ENCODE results near the gene KPNA5.

DNA sequence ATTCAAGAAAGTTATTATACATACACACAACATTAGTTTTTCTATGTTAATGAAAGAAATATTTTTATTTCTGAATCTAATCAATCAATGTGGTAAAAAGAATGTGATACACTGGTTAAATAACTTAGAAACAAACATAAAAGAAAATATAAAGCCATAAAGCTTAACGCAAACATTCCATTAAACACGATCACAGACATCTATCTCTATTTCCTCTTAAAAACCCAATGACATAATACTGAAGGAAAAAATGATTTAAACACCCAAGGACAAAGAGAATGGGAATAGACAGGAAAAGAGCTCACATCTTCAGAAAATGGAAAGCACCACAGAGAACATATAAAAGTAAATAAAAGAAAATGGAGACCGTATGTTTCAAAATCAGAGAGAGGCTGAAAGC, 31.9 kb upstream of the KPNA5 start:
- no peak for TF ChIP-seq TEAD4 (CRISPR knock-in tag; IDR thresholded peaks at IDR 0.05)
- TF ChIP-seq MYBL2 (CRISPR knock-in tag; IDR thresholded peaks at IDR 0.05): no peak
- TF ChIP-seq, protein P1, sequence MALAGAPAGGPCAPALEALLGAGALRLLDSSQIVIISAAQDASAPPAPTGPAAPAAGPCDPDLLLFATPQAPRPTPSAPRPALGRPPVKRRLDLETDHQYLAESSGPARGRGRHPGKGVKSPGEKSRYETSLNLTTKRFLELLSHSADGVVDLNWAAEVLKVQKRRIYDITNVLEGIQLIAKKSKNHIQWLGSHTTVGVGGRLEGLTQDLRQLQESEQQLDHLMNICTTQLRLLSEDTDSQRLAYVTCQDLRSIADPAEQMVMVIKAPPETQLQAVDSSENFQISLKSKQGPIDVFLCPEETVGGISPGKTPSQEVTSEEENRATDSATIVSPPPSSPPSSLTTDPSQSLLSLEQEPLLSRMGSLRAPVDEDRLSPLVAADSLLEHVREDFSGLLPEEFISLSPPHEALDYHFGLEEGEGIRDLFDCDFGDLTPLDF (CRISPR knock-in tag; IDR thresholded peaks at IDR 0.05): no peak
- TF ChIP-seq, protein P2, sequence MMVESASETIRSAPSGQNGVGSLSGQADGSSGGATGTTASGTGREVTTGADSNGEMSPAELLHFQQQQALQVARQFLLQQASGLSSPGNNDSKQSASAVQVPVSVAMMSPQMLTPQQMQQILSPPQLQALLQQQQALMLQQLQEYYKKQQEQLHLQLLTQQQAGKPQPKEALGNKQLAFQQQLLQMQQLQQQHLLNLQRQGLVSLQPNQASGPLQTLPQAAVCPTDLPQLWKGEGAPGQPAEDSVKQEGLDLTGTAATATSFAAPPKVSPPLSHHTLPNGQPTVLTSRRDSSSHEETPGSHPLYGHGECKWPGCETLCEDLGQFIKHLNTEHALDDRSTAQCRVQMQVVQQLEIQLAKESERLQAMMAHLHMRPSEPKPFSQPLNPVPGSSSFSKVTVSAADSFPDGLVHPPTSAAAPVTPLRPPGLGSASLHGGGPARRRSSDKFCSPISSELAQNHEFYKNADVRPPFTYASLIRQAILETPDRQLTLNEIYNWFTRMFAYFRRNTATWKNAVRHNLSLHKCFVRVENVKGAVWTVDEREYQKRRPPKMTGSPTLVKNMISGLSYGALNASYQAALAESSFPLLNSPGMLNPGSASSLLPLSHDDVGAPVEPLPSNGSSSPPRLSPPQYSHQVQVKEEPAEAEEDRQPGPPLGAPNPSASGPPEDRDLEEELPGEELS (CRISPR knock-in tag; IDR thresholded peaks at IDR 0.05): no peak
- TF ChIP-seq, protein P3, sequence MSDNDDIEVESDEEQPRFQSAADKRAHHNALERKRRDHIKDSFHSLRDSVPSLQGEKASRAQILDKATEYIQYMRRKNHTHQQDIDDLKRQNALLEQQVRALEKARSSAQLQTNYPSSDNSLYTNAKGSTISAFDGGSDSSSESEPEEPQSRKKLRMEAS (CRISPR knock-in tag; IDR thresholded peaks at IDR 0.05): no peak
- TF ChIP-seq EMX1 (CRISPR knock-in tag; IDR thresholded peaks at IDR 0.05): no peak
- no peak for TF ChIP-seq NR2C2 (CRISPR knock-in tag; IDR thresholded peaks at IDR 0.05)
- no peak for TF ChIP-seq CTCF (IDR thresholded peaks at IDR 0.05)
- no peak for TF ChIP-seq RELA (CRISPR knock-in tag; IDR thresholded peaks at IDR 0.05; ENCODE audit: borderline replicate concordance)
